OCI-LY7 (cell line): ENCODE results near the gene MBOAT2. TPM values are rescaled to one million over a fixed set of nuclear protein-coding genes. Genes with fewer than 3 reads are reported as not detected.

Experiments used
- BruUV-seq: library from RNA; stranded (reverse); fragments of 400-500 nt; replicated peaks from 2 replicates; lab custom pipeline; 2021; lab: Mats Ljungman, UMichigan
- CTCF ChIA-PET: fragments of 300-600 bp; sonication (Branson Sonifier 250); formaldehyde crosslinking; loops from one replicate; lab custom pipeline; 2022; ENCODE audit warnings: antibody characterized with exemption; ENCODE audit not compliant: unreplicated experiment; lab: Charles Lee
- POLR2A ChIA-PET: fragments of 300-600 bp; sonication (Branson Sonifier 250); formaldehyde crosslinking; loops from one replicate; lab custom pipeline; 2022; ENCODE audit warnings: antibody characterized with exemption; lab: Charles Lee
- DNase-seq: peaks from one replicate; pipeline ENCODE4 v3.0.0-alpha.2; 2015; ENCODE audit warnings: low spot score
- H2AFZ ChIP-seq: fragments of 200-600 bp; sonication (generic), shearing (Covaris generic); 2 replicates; pipeline ENCODE4 v1.6.1; 2014; ENCODE audit warnings: mild to moderate bottlenecking, antibody characterized with exemption, low read length, moderate library complexity
- H3K27ac ChIP-seq: fragments of 200-600 bp; sonication (generic); 2 replicates; pipeline ENCODE4 v1.5.1; 2014; ENCODE audit warnings: mixed run types, low read depth, mild to moderate bottlenecking, moderate library complexity, low read length, inconsistent platforms; ENCODE audit not compliant: poor library complexity, severe bottlenecking
- H3K36me3 ChIP-seq: fragments of 200-600 bp; sonication (generic); 2 replicates; pipeline ENCODE4 v1.6.1; 2014; ENCODE audit warnings: mild to moderate bottlenecking, antibody characterized with exemption, low read length, moderate library complexity, mixed read lengths; ENCODE audit not compliant: insufficient read depth
- H3K4me1 ChIP-seq: fragments of 200-600 bp; sonication (generic); 2 replicates; pipeline ENCODE4 v1.5.1; 2014; ENCODE audit warnings: mild to moderate bottlenecking, low read length; ENCODE audit not compliant: insufficient read depth, poor library complexity, severe bottlenecking
- H3K4me2 ChIP-seq: fragments of 200-600 bp; sonication (generic); 2 replicates; pipeline ENCODE4 v1.6.1; 2014; ENCODE audit warnings: mild to moderate bottlenecking, low read length
- H3K4me3 ChIP-seq: fragments of 200-600 bp; sonication (generic); 2 replicates; pipeline ENCODE4 v1.5.1; 2014; ENCODE audit warnings: mild to moderate bottlenecking, low read depth, low read length; ENCODE audit not compliant: poor library complexity, severe bottlenecking
- H3K79me2 ChIP-seq: fragments of 200-600 bp; sonication (generic); 2 replicates; pipeline ENCODE4 v1.6.1; 2016; ENCODE audit warnings: low read depth, mild to moderate bottlenecking, low read length, moderate library complexity, mixed read lengths; ENCODE audit not compliant: insufficient read depth
- H3K9me2 ChIP-seq: fragments of 200-600 bp; sonication (generic); 2 replicates; pipeline ENCODE4 v1.6.1; 2016; ENCODE audit warnings: mild to moderate bottlenecking, low read length, mixed read lengths; ENCODE audit not compliant: insufficient read depth
- H3K9me3 ChIP-seq: fragments of 200-600 bp; sonication (generic); 2 replicates; pipeline ENCODE4 v1.6.1; 2014; ENCODE audit warnings: mild to moderate bottlenecking, mixed run types, low read length, mixed read lengths
- H4K20me1 ChIP-seq: fragments of 200-600 bp; sonication (generic); 2 replicates; pipeline ENCODE4 v1.6.1; 2014; ENCODE audit warnings: mild to moderate bottlenecking, antibody characterized with exemption, low read length, moderate library complexity, mixed read lengths; ENCODE audit not compliant: insufficient read depth
- EZH2phosphoT487 ChIP-seq: fragments of 200-600 bp; sonication (generic); IDR thresholded peaks from 2 replicates; pipeline ENCODE4 v1.6.1; 2018; ENCODE audit warnings: low read depth, borderline replicate concordance, mild to moderate bottlenecking, mixed run types, antibody characterized with exemption, low read length, moderate library complexity, mixed read lengths
- intact Hi-C: fragments of 100-400 bp; cut with micrococcal nuclease; formaldehyde crosslinking; loops from one replicate; pipeline ENCODE4 v1.10.0; 2022; ENCODE audit not compliant: unreplicated experiment
- total RNA-seq, 2 experiments: library from RNA; depleted of rRNA in 1 of 2; stranded (reverse); fragments of >200 nt in 1 of 2; shearing (Covaris generic) in 1 of 2; gene quantifications; 2 replicates each; pipeline ENCODE4 v1.2.3, GENCODE V29; 2014 to 2022
- TF ChIP-seq, protein P1 (sequence below): fragments of 200-600 bp; sonication (generic); conservative IDR thresholded peaks from 2 replicates; pipeline ENCODE4 v1.5.1; 2014; ENCODE audit warnings: mild to moderate bottlenecking, antibody characterized with exemption, low read length, moderate library complexity, mixed read lengths

Gene MBOAT2
- total RNA-seq, 2 experiments from 2014 or later, result 0.28 to 0.93 TPM

DNA sequence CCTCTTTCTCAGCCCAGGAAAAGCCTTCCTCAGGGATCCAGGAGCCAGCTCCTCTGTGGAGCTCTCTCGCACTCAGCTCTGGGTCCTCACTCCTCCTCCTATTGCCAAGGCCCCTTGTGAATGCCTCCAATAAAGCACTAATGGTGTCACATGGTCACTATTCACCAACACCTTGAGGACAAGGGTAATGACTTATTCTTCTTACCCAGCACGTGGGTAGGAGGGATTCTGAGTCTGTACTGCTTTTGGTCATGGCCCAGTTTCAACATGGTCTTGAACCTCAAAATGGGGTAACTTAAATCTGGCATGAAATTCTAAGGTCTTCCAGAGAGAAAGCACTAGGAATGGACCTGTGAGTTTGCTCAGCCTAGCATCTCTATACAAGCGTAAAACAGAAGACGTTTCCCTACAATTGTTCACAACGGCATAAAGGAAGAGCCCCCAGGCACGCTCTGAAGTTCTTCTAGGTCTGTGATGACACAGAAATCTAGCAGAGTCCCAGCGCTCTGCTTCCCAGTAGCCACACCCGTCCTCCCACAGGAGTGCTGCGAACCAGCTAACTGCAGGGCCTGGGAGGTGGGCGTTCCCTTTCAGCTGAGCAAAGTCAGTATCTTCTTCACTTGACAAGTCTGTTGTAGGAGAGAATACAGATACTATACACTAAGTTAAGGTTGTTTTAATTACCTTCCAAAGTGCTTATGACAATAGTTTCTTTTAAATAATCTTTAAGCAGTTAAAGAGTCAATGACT is 151.5 kb downstream of the MBOAT2 start:
- no peaks in the 10 kb centered on the region for H3K36me3 ChIP-seq
- BruUV-seq, result no TSS peak
- CTCF ChIA-PET, result no interaction called here

DNA sequence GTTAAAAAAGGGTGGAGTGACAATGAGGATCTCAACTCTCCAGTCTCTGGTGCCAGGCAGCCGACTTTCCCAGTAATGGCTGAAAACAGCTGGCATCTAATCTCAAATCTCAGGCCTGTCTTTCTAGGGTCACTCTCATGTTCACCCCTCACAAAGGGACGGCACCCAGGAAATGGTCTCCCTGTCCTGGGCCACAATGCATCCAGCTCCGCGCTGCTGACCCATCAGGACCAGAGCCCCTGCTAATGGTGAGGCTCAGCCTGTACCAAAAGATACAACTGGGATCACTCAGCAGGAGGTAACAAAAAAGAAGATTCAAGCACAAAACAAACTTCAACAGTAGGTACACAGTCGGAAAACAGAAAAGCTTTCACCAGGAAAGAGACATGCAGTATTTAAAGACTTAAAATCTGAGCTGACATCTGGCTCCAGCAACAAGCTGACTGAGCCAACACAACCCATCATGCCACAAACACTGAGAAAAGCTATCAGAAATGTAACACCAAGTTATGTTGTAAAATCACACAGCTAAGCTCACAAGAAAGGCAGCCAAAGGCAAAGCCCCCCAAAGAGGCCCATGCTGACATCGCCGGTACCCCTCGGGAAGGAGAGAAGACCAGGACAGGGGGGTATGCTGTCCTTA is 152.5 kb downstream of the MBOAT2 start:
- BruUV-seq, result no TSS peak
- CTCF ChIA-PET, result no interaction called here
- no peak overlapping the region for H3K27ac ChIP-seq

More for the DNA sequence above, 151.5 kb downstream of the MBOAT2 start:
- Histone ChIP-seq H3K4me3 (no peak overlapping the region), H3K4me1 (no peaks in the 10 kb centered on the region), H3K79me2 (no peaks in the 10 kb centered on the region), H3K27ac (no peak overlapping the region), H3K9me3 (no peaks in the 10 kb centered on the region), H3K9me2 (no peaks in the 10 kb centered on the region), H4K20me1 (no peaks in the 10 kb centered on the region), H3K4me2 (no peak overlapping the region), H2AFZ (no peak overlapping the region)
- TF ChIP-seq, protein P1, sequence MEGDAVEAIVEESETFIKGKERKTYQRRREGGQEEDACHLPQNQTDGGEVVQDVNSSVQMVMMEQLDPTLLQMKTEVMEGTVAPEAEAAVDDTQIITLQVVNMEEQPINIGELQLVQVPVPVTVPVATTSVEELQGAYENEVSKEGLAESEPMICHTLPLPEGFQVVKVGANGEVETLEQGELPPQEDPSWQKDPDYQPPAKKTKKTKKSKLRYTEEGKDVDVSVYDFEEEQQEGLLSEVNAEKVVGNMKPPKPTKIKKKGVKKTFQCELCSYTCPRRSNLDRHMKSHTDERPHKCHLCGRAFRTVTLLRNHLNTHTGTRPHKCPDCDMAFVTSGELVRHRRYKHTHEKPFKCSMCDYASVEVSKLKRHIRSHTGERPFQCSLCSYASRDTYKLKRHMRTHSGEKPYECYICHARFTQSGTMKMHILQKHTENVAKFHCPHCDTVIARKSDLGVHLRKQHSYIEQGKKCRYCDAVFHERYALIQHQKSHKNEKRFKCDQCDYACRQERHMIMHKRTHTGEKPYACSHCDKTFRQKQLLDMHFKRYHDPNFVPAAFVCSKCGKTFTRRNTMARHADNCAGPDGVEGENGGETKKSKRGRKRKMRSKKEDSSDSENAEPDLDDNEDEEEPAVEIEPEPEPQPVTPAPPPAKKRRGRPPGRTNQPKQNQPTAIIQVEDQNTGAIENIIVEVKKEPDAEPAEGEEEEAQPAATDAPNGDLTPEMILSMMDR, result no peak
- intact Hi-C loops, result no loop called here
- POLR2A ChIA-PET, result no interaction called here
- no peak for DNase-seq

More for the DNA sequence above, 152.5 kb downstream of the MBOAT2 start:
- Histone ChIP-seq H4K20me1 (no peaks in the 10 kb centered on the region), H3K9me3 (no peaks in the 10 kb centered on the region), H3K36me3 (no peaks in the 10 kb centered on the region), H3K79me2 (no peaks in the 10 kb centered on the region), H3K4me3 (no peak overlapping the region), H2AFZ (no peak overlapping the region), H3K9me2 (no peaks in the 10 kb centered on the region), H3K4me2 (no peak overlapping the region), H3K4me1 (no peaks in the 10 kb centered on the region)
- POLR2A ChIA-PET, result interaction anchor here (0.6 kb wide), 1 partner anchor 456 kb away, joined by 3 read pairs; no protein-coding TSS in a partner anchor
- intact Hi-C loops, result no loop called here
- DNase-seq, result no peak
- TF ChIP-seq, protein P1, result no peak
- TF ChIP-seq EZH2phosphoT487, result no peak
